ENCODE results near the gene ATP5MC2. TPM values are rescaled to one million over a fixed set of nuclear protein-coding genes. Genes with fewer than 3 reads are reported as not detected.

Gene ATP5MC2
- total and polyA plus RNA-seq, 2 of the 4 experiments (the other 2 are of a cell fraction), result 309 to 361 TPM

DNA sequence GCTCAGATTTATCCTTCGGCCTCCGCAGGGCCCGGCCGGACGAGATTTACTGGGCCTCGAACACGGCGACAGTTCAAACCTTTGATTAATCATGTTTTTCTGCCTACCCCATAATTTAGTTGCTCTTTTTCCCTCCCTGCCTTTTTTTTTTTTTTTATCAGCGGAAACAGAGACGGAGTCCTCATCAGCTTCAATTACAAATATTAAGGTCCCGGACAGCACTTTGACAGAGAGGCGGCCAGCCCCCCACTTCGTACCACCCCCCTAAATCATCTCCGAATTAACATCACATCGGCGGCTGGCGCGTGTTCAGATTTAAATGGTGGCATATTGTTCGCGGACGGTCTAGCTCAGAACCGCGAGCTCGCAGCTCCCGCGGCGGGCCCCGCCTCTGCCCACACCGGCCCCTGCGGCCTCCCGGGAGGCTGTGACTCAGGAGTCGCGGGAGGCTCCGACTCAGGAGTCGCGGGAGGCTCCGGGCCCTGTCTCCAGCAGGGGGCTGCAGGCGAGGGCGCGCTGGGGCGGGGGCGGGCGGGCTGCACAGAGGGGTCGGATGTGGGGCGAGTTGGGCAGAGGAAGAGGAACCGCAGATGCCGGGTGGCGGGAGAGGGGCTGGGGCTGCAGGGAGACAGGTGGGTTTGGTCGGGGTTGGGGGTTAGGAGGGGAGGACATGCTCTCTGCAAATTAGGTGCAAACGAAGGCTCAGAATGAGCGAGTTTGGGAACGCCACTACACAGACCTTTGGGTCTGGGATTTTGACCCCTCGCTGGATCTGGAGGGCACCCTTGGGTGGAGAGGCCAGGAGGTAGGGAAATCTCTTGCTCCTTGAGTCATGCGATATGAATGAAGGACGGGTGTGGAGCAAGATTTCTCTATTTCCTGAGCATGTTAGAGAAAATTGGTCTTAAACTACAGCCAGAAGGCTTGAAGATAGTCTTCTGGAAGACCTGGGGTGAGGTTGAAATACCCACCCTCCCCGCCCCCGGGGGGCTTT lies 19.6 kb upstream of the ATP5MC2 start:
- H3K14ac ChIP-seq (replicated peaks; ENCODE audit: low read depth, low read length), result no peak overlapping the region
- H3K18ac ChIP-seq (ENCODE audit: low read depth, low read length), result no peak overlapping the region
- no peaks in the 10 kb centered on the region; the same call in 1 of the 2 replicates for H3K9me3 ChIP-seq (ENCODE audit: control insufficient read depth, insufficient read depth, low read length)
- H2AFZ ChIP-seq (replicated peaks; ENCODE audit: low read length, poor library complexity), result peak overlapping the region; percentile 85
- DNase-seq (peak; percentile 55), ATAC-seq (ENCODE audit: low read depth) (peak; percentile 80)
- in situ Hi-C loops (cut with MboI; ENCODE audit: low sequenced_read_pairs), result no loop called here
- no peak overlapping the region for H3K56ac ChIP-seq (ENCODE audit: extremely low read depth, insufficient read depth, low read length)
- no peak overlapping the region for H2BK120ac ChIP-seq (ENCODE audit: low read depth, low read length)
- CTCF ChIA-PET, result interaction anchor here (1.2 to 1.3 kb wide), 2 partner anchors 51 kb away, joined by 4 to 6 read pairs; no protein-coding TSS in a partner anchor
- no peak overlapping the region; the same call in 1 of the 2 replicates for H3K4ac ChIP-seq (ENCODE audit: low read depth, low read length)
- no peak overlapping the region for H4K8ac ChIP-seq (ENCODE audit: low read depth in 2 of 2, low read length in 2 of 2)
- H2BK5ac ChIP-seq (ENCODE audit: low read depth, low read length, poor library complexity, severe bottlenecking), result no peak overlapping the region
- peaks cover 52% of the 10 kb centered on the region for H3K27me3 ChIP-seq (ENCODE audit: control insufficient read depth, insufficient read depth, low read length)
- H3K23ac ChIP-seq (ENCODE audit: low read depth, low read length), result no peak overlapping the region
- H4K20me1 ChIP-seq (ENCODE audit: insufficient read depth, low read length), result no peaks in the 10 kb centered on the region
- peaks cover 2% of the 10 kb centered on the region; the same call in 1 of the 2 replicates for H3K4me1 ChIP-seq (ENCODE audit: control insufficient read depth, insufficient read depth, low read length)
- no peak overlapping the region for H2AK9ac ChIP-seq (replicated peaks; ENCODE audit: low read depth, low read length, poor library complexity)
- no peak overlapping the region for H4K5ac ChIP-seq (ENCODE audit: low read depth, low read length)
- no peak overlapping the region for H3K4me3 ChIP-seq (ENCODE audit: insufficient read depth, low read depth, low read length)
- no TSS peak for BruUV-seq (replicated peaks)
- intact Hi-C loops (cut with micrococcal nuclease), result no loop called here
- H2BK20ac ChIP-seq (ENCODE audit: low read depth, low read length), result no peak overlapping the region
- no peaks in the 10 kb centered on the region for H3K36me3 ChIP-seq (ENCODE audit: control insufficient read depth, insufficient read depth, low read length)
- WGBS, 2 experiments (ENCODE audit: extremely low coverage in 2 of 2, insufficient read length in 1 of 2), result 6% methylated on average over 28 of the region's 57 CpGs; no CpG with 5 or more reads in 1 of the 2 experiments
- H2BK15ac ChIP-seq (ENCODE audit: low read depth, low read length), result no peak overlapping the region
- TF ChIP-seq RCOR1 (IDR thresholded peaks at IDR 0.05; ENCODE audit: insufficient replicate concordance, low read length) (no peak), NFE2L2 (IDR thresholded peaks at IDR 0.05; ENCODE audit: low read depth, low read length) (no peak), MAFK (IDR thresholded peaks at IDR 0.05; ENCODE audit: low read depth, low read length) (no peak), RFX5 (IDR thresholded peaks at IDR 0.05; ENCODE audit: low read depth, low read length) (no peak), MAZ (IDR thresholded peaks at IDR 0.05; ENCODE audit: borderline replicate concordance, low read depth, low read length) (peak; percentile 25; the same call in 1 of the 2 replicates), CEBPB (IDR thresholded peaks at IDR 0.05; ENCODE audit: low read depth, low read length) (peak; percentile 18; the same call in 1 of the 2 replicates), RAD21 (IDR thresholded peaks at IDR 0.05; ENCODE audit: low read length) (no peak)
- TF ChIP-seq, protein P1, sequence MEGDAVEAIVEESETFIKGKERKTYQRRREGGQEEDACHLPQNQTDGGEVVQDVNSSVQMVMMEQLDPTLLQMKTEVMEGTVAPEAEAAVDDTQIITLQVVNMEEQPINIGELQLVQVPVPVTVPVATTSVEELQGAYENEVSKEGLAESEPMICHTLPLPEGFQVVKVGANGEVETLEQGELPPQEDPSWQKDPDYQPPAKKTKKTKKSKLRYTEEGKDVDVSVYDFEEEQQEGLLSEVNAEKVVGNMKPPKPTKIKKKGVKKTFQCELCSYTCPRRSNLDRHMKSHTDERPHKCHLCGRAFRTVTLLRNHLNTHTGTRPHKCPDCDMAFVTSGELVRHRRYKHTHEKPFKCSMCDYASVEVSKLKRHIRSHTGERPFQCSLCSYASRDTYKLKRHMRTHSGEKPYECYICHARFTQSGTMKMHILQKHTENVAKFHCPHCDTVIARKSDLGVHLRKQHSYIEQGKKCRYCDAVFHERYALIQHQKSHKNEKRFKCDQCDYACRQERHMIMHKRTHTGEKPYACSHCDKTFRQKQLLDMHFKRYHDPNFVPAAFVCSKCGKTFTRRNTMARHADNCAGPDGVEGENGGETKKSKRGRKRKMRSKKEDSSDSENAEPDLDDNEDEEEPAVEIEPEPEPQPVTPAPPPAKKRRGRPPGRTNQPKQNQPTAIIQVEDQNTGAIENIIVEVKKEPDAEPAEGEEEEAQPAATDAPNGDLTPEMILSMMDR (conservative IDR thresholded peaks at IDR 0.05; ENCODE audit: low read depth, low read length), result no peak
- H2AK5ac ChIP-seq (ENCODE audit: low read depth, low read length), result no peak overlapping the region
- dilution Hi-C loops (cut with HindIII; ENCODE audit: low sequenced_read_pairs, unreplicated experiment), result no loop called here
- POLR2A ChIA-PET (ENCODE audit: unreplicated experiment), result no interaction called here
- no peak overlapping the region for H3K9ac ChIP-seq (ENCODE audit: low read depth, low read length)
- no peaks in the 10 kb centered on the region for H3K9me1 ChIP-seq (ENCODE audit: insufficient read depth, low read length)
- H3K79me1 ChIP-seq (ENCODE audit: low read depth in 1 of 2, low read length in 2 of 2), result no peaks in the 10 kb centered on the region
- no peak overlapping the region for H3K27ac ChIP-seq (ENCODE audit: insufficient read depth, low read length)
- H3K4me2 ChIP-seq (ENCODE audit: low read depth, low read length), result peak overlapping the region; percentile 60
- H4K91ac ChIP-seq (ENCODE audit: insufficient read depth, low read depth, low read length), result no peak overlapping the region
